PC-3 (cell line): Measurements from ENCODE around the gene KDR. TPM values are rescaled to one million over a fixed set of nuclear protein-coding genes. Genes with fewer than 3 reads are reported as not detected.

ENCODE experiments used
- ATAC-seq: fragments of 200-7000 bp; cut with Tn5 transposase; 2 replicates; pipeline ENCODE4 v1.9.1; 2020; ENCODE audit warnings: mild to moderate bottlenecking, moderate library complexity
- BruUV-seq: library from RNA; stranded (reverse); fragments of 400-500 nt; replicated peaks from 2 replicates; lab custom pipeline; 2021; lab: Mats Ljungman, UMichigan
- CTCF ChIA-PET: fragments of 300-600 bp; sonication (Branson Sonifier 250); formaldehyde crosslinking; loops from one replicate; lab custom pipeline; 2022; ENCODE audit warnings: antibody characterized with exemption; lab: Charles Lee
- POLR2A ChIA-PET: fragments of 300-600 bp; sonication (Branson Sonifier 250); formaldehyde crosslinking; loops from one replicate; lab custom pipeline; 2022; ENCODE audit warnings: antibody characterized with exemption; ENCODE audit not compliant: unreplicated experiment; lab: Charles Lee
- DNase-seq: peaks from one replicate; pipeline ENCODE4 v3.0.0-alpha.2; 2015
- H2AFZ ChIP-seq: fragments of 300-600 bp; sonication (generic); 2 replicates; pipeline ENCODE4 v1.6.0; 2016; ENCODE audit warnings: antibody characterized with exemption, low read length
- H3F3A ChIP-seq: fragments of 300-600 bp; sonication (generic); one replicate; pipeline ENCODE4 v1.6.0; 2017; ENCODE audit warnings: antibody characterized with exemption, low read length, control low read depth, mild to moderate bottlenecking; ENCODE audit not compliant: unreplicated experiment
- H3K27ac ChIP-seq: fragments of 300-600 bp; sonication (generic); 2 replicates; pipeline ENCODE4 v1.5.1; 2016; ENCODE audit warnings: mild to moderate bottlenecking, low read length
- H3K27me3 ChIP-seq: fragments of 300-600 bp; sonication (generic); 2 replicates; pipeline ENCODE4 v1.6.1; 2016; ENCODE audit warnings: low read length, mixed read lengths
- H3K36me3 ChIP-seq: fragments of 300-600 bp; sonication (generic); 2 replicates; pipeline ENCODE4 v1.6.1; 2016; ENCODE audit warnings: low read depth, mixed run types, low read length, mixed read lengths
- H3K4me1 ChIP-seq: fragments of 300-600 bp; sonication (generic); 2 replicates; pipeline ENCODE4 v1.5.1; 2016; ENCODE audit warnings: low read length; ENCODE audit not compliant: insufficient read depth
- H3K4me2 ChIP-seq: fragments of 300-600 bp; sonication (generic); 2 replicates; pipeline ENCODE4 v1.6.0; 2016; ENCODE audit warnings: low read length
- H3K4me3 ChIP-seq: fragments of 300-600 bp; sonication (generic); 2 replicates; pipeline ENCODE4 v1.5.1; 2016; ENCODE audit warnings: mild to moderate bottlenecking, low read length, mixed read lengths
- H3K79me2 ChIP-seq: fragments of 300-600 bp; sonication (generic); 2 replicates; pipeline ENCODE4 v1.6.1; 2017; ENCODE audit warnings: low read length, mixed read lengths
- H3K9ac ChIP-seq: fragments of 300-600 bp; sonication (generic); 2 replicates; pipeline ENCODE4 v1.6.0; 2016; ENCODE audit warnings: mild to moderate bottlenecking, low read length
- H3K9me2 ChIP-seq: fragments of 300-600 bp; sonication (generic); replicated peaks from 2 replicates; pipeline ENCODE4 v1.6.1; 2016; ENCODE audit warnings: mixed run types, low read length, mixed read lengths
- H3K9me3 ChIP-seq: fragments of 300-600 bp; sonication (generic); 2 replicates; pipeline ENCODE4 v1.6.1; 2016; ENCODE audit warnings: low read length, mixed read lengths
- H4K20me1 ChIP-seq: fragments of 300-600 bp; sonication (generic); 2 replicates; pipeline ENCODE4 v1.6.1; 2016; ENCODE audit warnings: low read length, mixed read lengths
- CTCF ChIP-seq: fragments of 300-600 bp; sonication (generic); conservative IDR thresholded peaks from 2 replicates; pipeline ENCODE4 v1.5.1; 2017; ENCODE audit warnings: antibody characterized with exemption, low read depth, mild to moderate bottlenecking, low read length
- EZH2 ChIP-seq: fragments of 300-600 bp; sonication (generic); IDR thresholded peaks from one replicate; pipeline ENCODE4 v1.6.1; 2017; ENCODE audit warnings: antibody characterized with exemption, mild to moderate bottlenecking, low read length; ENCODE audit not compliant: unreplicated experiment
- EZH2phosphoT487 ChIP-seq: fragments of 300-600 bp; sonication (generic); IDR thresholded peaks from 2 replicates; pipeline ENCODE4 v1.6.1; 2018; ENCODE audit warnings: mild to moderate bottlenecking, antibody characterized with exemption, low read length, borderline replicate concordance
- intact Hi-C: fragments of 100-400 bp; cut with micrococcal nuclease; formaldehyde crosslinking; loops from 2 replicates; pipeline ENCODE4 v1.9.0; 2023
- total RNA-seq: library from RNA; depleted of rRNA; stranded (reverse); fragments of >200 nt; gene quantifications from 2 replicates; pipeline ENCODE4 v1.2.3, GENCODE V29; 2014

Gene KDR
- total RNA-seq, 1 experiment from 2014 or later: 0.66 TPM

- Histone ChIP-seq H3K4me2 (peak overlapping the region; percentile 86), H3K27ac (no peak overlapping the region), H3K9ac (no peak overlapping the region), H3K9me2 (no peaks in the 10 kb centered on the region; the same call in 1 of the 2 replicates), H3K4me1 (peaks cover 11% of the 10 kb centered on the region; the same call in 1 of the 2 replicates), H4K20me1 (no peaks in the 10 kb centered on the region), H2AFZ (peak overlapping the region; percentile 90), H3F3A (no peaks in the 10 kb centered on the region), H3K79me2 (no peaks in the 10 kb centered on the region), H3K9me3 (no peaks in the 10 kb centered on the region), H3K36me3 (no peaks in the 10 kb centered on the region), H3K27me3 (0 out of 2 replicates have a peak, but pooled peaks cover 4% of the 10 kb centered on the region), H3K4me3 (peak overlapping the region; percentile 69)
- ChIA-PET POLR2A (no interaction called here), CTCF (no interaction called here)
- intact Hi-C loops: no loop called here
- TF ChIP-seq EZH2 (no peak), CTCF (no peak), EZH2phosphoT487 (no peak)
- DNase-seq (no peak), ATAC-seq (peak; percentile 9)
- no TSS peak for BruUV-seq
Observed at GRCh38 chr4:55125763-55126541, 557 bp upstream of the KDR start.

- BruUV-seq: no TSS peak
- Histone ChIP-seq H3K79me2 (no peaks in the 10 kb centered on the region), H2AFZ (peak overlapping the region; percentile 90)
Observed at GRCh38 chr4:55124322-55125076, 896 bp downstream of the KDR start.

More at GRCh38 chr4:55124322-55125076, 896 bp downstream of the KDR start:
- no peak for ATAC-seq
- TF ChIP-seq EZH2: no peak
- no peak for TF ChIP-seq CTCF
- TF ChIP-seq EZH2phosphoT487: no peak
- Histone ChIP-seq H3K36me3 (no peaks in the 10 kb centered on the region), H3K9me3 (no peaks in the 10 kb centered on the region), H3K27me3 (0 out of 2 replicates have a peak, but pooled peaks cover 4% of the 10 kb centered on the region), H3K9ac (no peak overlapping the region), H3F3A (no peaks in the 10 kb centered on the region), H3K9me2 (no peaks in the 10 kb centered on the region; the same call in 1 of the 2 replicates), H3K4me3 (peak overlapping the region; percentile 69; the same call in 1 of the 2 replicates), H3K4me1 (peaks cover 11% of the 10 kb centered on the region; the same call in 1 of the 2 replicates), H3K4me2 (peak overlapping the region; percentile 86), H3K27ac (no peak overlapping the region), H4K20me1 (no peaks in the 10 kb centered on the region)
- POLR2A ChIA-PET: no interaction called here
- CTCF ChIA-PET: no interaction called here
- no peak for DNase-seq
- intact Hi-C loops: loop anchor here (5.0 kb wide), 1 partner anchor 198 kb away; no protein-coding TSS in a partner anchor
